MM.1S (cell line): ENCODE measurements around the gene LSAMP.

Experiments used
- EZH2 ChIP-seq: fragments of 300-600 bp; sonication (generic); optimal IDR thresholded peaks from 2 replicates; pipeline ENCODE3; 2017; ENCODE audit warnings: low read depth, mild to moderate bottlenecking, antibody characterized with exemption, low read length, mixed read lengths
- EZH2phosphoT487 ChIP-seq: fragments of 300-600 bp; sonication (generic); IDR thresholded peaks from 2 replicates; pipeline ENCODE4 v1.6.1; 2018; ENCODE audit warnings: antibody characterized with exemption, low read length
- TF ChIP-seq, protein P1 (sequence below): fragments of 300-600 bp; sonication (generic); IDR thresholded peaks from 2 replicates; pipeline ENCODE4 v1.5.1; 2016; ENCODE audit warnings: antibody characterized with exemption, low read length, mixed read lengths

DNA sequence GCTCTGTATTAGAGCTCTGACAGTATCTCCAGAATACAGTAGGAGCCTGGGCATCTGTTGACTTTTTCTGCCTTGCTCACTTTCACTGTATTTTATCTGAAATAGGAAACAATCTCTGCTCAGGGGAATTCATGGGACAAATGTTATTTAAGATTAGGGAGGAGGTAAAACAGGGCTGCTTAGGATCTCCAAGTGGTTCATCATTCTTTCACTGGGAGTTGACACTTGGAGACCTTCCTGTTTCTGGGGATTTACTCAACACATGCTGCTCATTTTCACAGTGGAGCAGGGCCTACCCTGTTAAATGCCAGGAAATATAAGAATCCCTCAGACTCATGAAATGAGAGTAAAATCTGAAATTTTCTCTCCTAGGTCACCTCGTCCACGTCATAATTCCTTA lies 636.5 kb downstream of the LSAMP start:
- TF ChIP-seq, protein P1, sequence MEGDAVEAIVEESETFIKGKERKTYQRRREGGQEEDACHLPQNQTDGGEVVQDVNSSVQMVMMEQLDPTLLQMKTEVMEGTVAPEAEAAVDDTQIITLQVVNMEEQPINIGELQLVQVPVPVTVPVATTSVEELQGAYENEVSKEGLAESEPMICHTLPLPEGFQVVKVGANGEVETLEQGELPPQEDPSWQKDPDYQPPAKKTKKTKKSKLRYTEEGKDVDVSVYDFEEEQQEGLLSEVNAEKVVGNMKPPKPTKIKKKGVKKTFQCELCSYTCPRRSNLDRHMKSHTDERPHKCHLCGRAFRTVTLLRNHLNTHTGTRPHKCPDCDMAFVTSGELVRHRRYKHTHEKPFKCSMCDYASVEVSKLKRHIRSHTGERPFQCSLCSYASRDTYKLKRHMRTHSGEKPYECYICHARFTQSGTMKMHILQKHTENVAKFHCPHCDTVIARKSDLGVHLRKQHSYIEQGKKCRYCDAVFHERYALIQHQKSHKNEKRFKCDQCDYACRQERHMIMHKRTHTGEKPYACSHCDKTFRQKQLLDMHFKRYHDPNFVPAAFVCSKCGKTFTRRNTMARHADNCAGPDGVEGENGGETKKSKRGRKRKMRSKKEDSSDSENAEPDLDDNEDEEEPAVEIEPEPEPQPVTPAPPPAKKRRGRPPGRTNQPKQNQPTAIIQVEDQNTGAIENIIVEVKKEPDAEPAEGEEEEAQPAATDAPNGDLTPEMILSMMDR, result no peak
- no peak for TF ChIP-seq EZH2
- TF ChIP-seq EZH2phosphoT487, result no peak
